Panc1 (cell line): ENCODE results near the gene CSMD2.

Source experiments
- CTCF ChIP-seq: fragments of 450-650 bp; IDR thresholded peaks from 2 replicates; pipeline ENCODE4 v1.5.1; 2017; ENCODE audit warnings: mild to moderate bottlenecking
- POLR2AphosphoS5 ChIP-seq: IDR thresholded peaks from 2 replicates; pipeline ENCODE4 v1.6.1; 2012; ENCODE audit warnings: mild to moderate bottlenecking, low read depth, low read length, moderate library complexity

DNA sequence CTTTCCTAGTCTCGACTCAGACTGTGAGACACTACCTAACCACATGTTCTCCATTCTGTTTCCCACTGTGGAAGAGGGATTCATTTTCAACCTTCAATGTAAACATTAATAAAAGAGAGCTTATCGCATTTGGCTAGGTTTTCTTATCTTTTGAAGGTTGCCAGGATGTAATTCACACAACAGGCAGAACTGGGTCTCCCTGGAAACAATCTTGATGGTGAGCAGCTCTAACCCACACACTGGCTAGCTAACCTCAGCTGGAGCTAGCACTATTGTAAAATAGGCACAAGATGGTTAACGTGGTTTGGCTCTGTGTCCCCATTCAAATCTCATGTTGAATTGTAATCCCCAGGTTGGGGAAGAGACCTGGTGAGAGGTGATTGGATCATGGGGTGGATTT lies 617.5 kb downstream of the CSMD2 start:
- TF ChIP-seq CTCF = no peak
- no peak for TF ChIP-seq POLR2AphosphoS5
